ENCODE measurements around the gene MRGPRG. TPM values are rescaled to one million over a fixed set of nuclear protein-coding genes. Genes with fewer than 3 reads are reported as not detected.

Gene MRGPRG
- total and polyA plus RNA-seq, 9 donors: not detected

GRCh38 chr11:3173795-3174194, 44.8 kb downstream of the MRGPRG start:
- no peaks in the 10 kb centered on the region for H3K27me3 ChIP-seq
- H3K9me3 ChIP-seq: no peaks in the 10 kb centered on the region
- no peaks in the 10 kb centered on the region for H3K36me3 ChIP-seq
- H3K27ac ChIP-seq: no peak overlapping the region
- TF ChIP-seq CTCF (IDR thresholded peaks at IDR 0.05) (no peak), POLR2A (IDR thresholded peaks at IDR 0.05) (no peak)
- DNase-seq: no peak
- no peak overlapping the region for H3K4me3 ChIP-seq
- peaks cover 6% of the 10 kb centered on the region for H3K4me1 ChIP-seq (ENCODE audit: insufficient read depth)
- 96 to 97% (median 97%) methylated on average over 2 of the region's 2 CpGs for WGBS, 3 donors
- intact Hi-C loops (cut with DNase I): no loop called here

- 68 to 84% (median 70%) methylated on average over 12 of the region's 12 CpGs for WGBS, 3 donors
- intact Hi-C loops (cut with DNase I): no loop called here
- TF ChIP-seq POLR2A (IDR thresholded peaks at IDR 0.05) (no peak), CTCF (IDR thresholded peaks at IDR 0.05) (no peak), EP300 (IDR thresholded peaks at IDR 0.05) (no peak)
Observed at GRCh38 chr11:3171931-3172560, 46.6 kb downstream of the MRGPRG start.

GRCh38 chr11:3170756-3171650, 47.6 kb downstream of the MRGPRG start:
- Histone ChIP-seq H3K9me3 (no peaks in the 10 kb centered on the region), H3K27me3 (no peaks in the 10 kb centered on the region), H3K27ac (no peak overlapping the region), H3K4me3 (no peak overlapping the region), H3K36me3 (no peaks in the 10 kb centered on the region), H3K4me1 (ENCODE audit: insufficient read depth) (peaks cover 6% of the 10 kb centered on the region)
- no peak for TF ChIP-seq CTCF (IDR thresholded peaks at IDR 0.05)
- TF ChIP-seq POLR2A (IDR thresholded peaks at IDR 0.05): no peak
- TF ChIP-seq EP300 (IDR thresholded peaks at IDR 0.05): no peak
- intact Hi-C loops (cut with DNase I): no loop called here
- DNase-seq: no peak
- 78 to 87% (median 85%) methylated on average over 24 of the region's 24 CpGs for WGBS, 3 donors

More at GRCh38 chr11:3171931-3172560, 46.6 kb downstream of the MRGPRG start:
- no peak overlapping the region for H3K27ac ChIP-seq
- H3K36me3 ChIP-seq: no peaks in the 10 kb centered on the region
- H3K4me1 ChIP-seq (ENCODE audit: insufficient read depth): peaks cover 6% of the 10 kb centered on the region
- H3K9me3 ChIP-seq: no peaks in the 10 kb centered on the region
- no peaks in the 10 kb centered on the region for H3K27me3 ChIP-seq
- no peak for DNase-seq
- H3K4me3 ChIP-seq: no peak overlapping the region

GRCh38 chr11:3170044-3170755, 48.4 kb downstream of the MRGPRG start:
- no peaks in the 10 kb centered on the region for H3K27me3 ChIP-seq
- intact Hi-C loops (cut with DNase I): no loop called here
- TF ChIP-seq EP300 (IDR thresholded peaks at IDR 0.05): no peak
- TF ChIP-seq CTCF (IDR thresholded peaks at IDR 0.05): no peak
- TF ChIP-seq POLR2A (IDR thresholded peaks at IDR 0.05): no peak
- no peaks in the 10 kb centered on the region for H3K9me3 ChIP-seq
- DNase-seq: no peak
- peaks cover 8% of the 10 kb centered on the region for H3K4me1 ChIP-seq (ENCODE audit: insufficient read depth)
- no peak overlapping the region for H3K4me3 ChIP-seq
- 51 to 58% (median 56%) methylated on average over 18 of the region's 18 CpGs for WGBS, 3 donors
- H3K36me3 ChIP-seq: no peaks in the 10 kb centered on the region
- H3K27ac ChIP-seq: no peak overlapping the region
